CD4-positive, alpha-beta memory T cell (primary cell): ENCODE measurements around the gene TMEM132E. TPM values are rescaled to one million over a fixed set of nuclear protein-coding genes. Genes with fewer than 3 reads are reported as not detected.

Source experiments
- polyA plus RNA-seq, 2 donors: library from polyadenylated mRNA; unstranded; fragments of 300-500 nt; fragmentation: Illumina TruSeq; gene quantifications; one replicate each; pipeline ENCODE4 v1.2.3, GENCODE V29; 2021
- total RNA-seq, 2 experiments: library from RNA; stranded (reverse); gene quantifications; one replicate each; pipeline ENCODE4 v1.2.3, GENCODE V29; 2021

The TMEM132E gene
- total and polyA plus RNA-seq, 4 experiments from 2014 or later = 0.11 to 0.42 (median 0.18) TPM

Other genes starting within 250 kb of the TMEM132E start
- gene CCL13, start 223.1 kb upstream of the TMEM132E start, total RNA-seq = not detected
- not detected for gene CCL13, start 223.1 kb upstream of the TMEM132E start, polyA plus RNA-seq
- not detected for gene CCL1, start 216.3 kb upstream of the TMEM132E start, total RNA-seq
- gene CCL1, start 216.3 kb upstream of the TMEM132E start, polyA plus RNA-seq = not detected